GM12872 (cell line): ENCODE data around the gene RAB31.

Source experiments
- CTCF ChIP-seq: IDR thresholded peaks from 3 replicates; pipeline ENCODE4 v1.5.1; 2011; ENCODE audit warnings: low read depth, mild to moderate bottlenecking, low read length, moderate library complexity; ENCODE audit not compliant: insufficient read depth

Gene RAB31, protein sequence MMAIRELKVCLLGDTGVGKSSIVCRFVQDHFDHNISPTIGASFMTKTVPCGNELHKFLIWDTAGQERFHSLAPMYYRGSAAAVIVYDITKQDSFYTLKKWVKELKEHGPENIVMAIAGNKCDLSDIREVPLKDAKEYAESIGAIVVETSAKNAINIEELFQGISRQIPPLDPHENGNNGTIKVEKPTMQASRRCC

GRCh38 chr18:9708057-9708433 is at the start of gene RAB31:
Gene RAB31 (plus strand): TSS chr18:9708301. CDS start chr18:9708406, 105 bp downstream.
- TF ChIP-seq CTCF, result no peak

DNA sequence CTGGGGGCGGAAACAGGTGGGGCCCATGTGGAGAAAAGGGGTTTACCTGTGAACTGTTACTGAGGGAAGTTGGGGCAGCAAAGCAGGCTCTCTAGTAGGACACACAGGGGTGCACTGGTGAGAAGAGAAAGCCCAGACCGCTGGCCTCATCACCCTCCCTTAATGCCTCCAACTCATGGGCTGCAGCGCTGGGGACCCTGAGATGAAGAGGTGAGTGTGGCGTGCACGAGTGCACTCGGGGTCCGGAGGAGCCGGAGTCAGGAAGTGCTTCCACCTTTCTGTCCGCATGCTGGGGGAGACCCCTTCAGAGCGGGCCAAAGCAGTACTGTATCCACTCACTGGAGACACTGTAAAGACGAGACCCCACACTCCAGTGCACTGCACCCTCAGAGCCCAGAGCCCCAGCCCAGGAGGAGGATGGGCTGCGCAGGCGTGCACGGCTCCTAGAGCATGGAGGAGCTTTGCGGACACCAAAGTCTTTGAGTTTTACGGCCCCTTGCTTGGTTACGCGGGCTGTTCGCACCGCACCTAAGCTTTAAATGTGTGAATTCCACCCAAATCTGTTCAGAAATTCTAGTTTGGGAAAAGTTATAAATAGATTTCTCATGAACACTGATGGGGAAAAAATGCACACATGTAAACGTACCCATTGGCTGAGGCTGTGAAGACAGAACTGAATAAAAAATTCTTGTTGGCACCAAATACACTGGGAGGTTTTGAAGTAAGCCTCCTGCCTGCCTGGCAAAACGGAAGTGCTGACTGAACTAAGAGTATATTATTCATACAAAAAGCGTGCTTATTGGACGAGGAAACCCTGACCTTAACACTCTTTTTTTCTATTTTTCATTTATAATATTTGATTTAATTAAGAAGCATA is 48.4 kb upstream of the RAB31 start:
- TF ChIP-seq CTCF, result no peak

GRCh38 chr18:9661564-9661963 is 46.5 kb upstream of the RAB31 start:
- TF ChIP-seq CTCF, result no peak

GRCh38 chr18:9663377-9663776 is 44.7 kb upstream of the RAB31 start:
- TF ChIP-seq CTCF, result no peak

DNA sequence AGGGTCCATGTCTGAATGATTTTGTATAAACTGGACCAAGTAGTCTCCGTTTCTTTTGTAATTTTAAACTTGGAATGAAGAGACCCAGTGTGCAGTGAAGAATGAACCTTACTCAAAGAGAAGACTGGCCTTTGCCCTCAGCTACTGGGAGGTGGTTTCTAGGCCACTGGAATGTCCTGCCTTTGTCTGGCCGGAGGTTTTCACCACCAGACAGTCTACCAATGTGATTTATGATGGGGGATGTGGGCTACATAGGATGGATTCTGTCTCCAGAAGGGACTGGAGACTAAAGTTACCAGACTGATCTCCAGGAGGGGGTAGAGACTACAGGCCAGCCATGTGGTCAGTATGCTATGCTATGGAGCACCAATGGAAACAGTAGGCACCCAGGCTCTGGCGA is 42.8 kb upstream of the RAB31 start:
- no peak for TF ChIP-seq CTCF

- no peak for TF ChIP-seq CTCF
Measured at GRCh38 chr18:9666548-9666947, 41.6 kb upstream of the RAB31 start.

GRCh38 chr18:9669016-9669415 is 39.1 kb upstream of the RAB31 start:
- no peak for TF ChIP-seq CTCF
